SK-N-SH (cell line): ENCODE data around the gene IL22RA1. TPM values are rescaled to one million over a fixed set of nuclear protein-coding genes. Genes with fewer than 3 reads are reported as not detected.

Experiments
- CTCF ChIA-PET: fragments of 300-600, 350-600 bp; formaldehyde crosslinking; extraction: SDS; loops from one replicate; lab custom pipeline; 2021; lab: Yijun Ruan, JAX
- POLR2A ChIA-PET: fragments of 350-600 bp; sonication (Branson Sonifier 250); formaldehyde crosslinking; extraction: SDS; loops from one replicate; lab custom pipeline; 2020; ENCODE audit warnings: antibody characterized with exemption, inconsistent platforms; lab: Yijun Ruan, JAX
- DNase-seq: peaks from one replicate; pipeline ENCODE4 v3.0.0; 2012
- H2AFZ ChIP-seq: fragments of 200-600 bp; sonication (generic); 2 replicates; pipeline ENCODE4 v1.8.1; 2016; ENCODE audit warnings: antibody characterized with exemption, mild to moderate bottlenecking, low read depth
- H3F3A ChIP-seq: fragments of 200-600 bp; sonication (generic); replicated peaks from 2 replicates; pipeline ENCODE3; 2016; ENCODE audit warnings: antibody characterized with exemption, mild to moderate bottlenecking; ENCODE audit not compliant: insufficient read depth
- H3K27ac ChIP-seq, 2 experiments: fragments of 200-500 bp in 1 of 2; fragments of 200-600 bp in 1 of 2; sonication (Bioruptor generic) in 1 of 2; sonication (generic), shearing (Covaris generic) in 1 of 2; 2 replicates each; pipeline versions ENCODE4 v1.5.1 to v1.6.1; 2014 to 2016; ENCODE audit warnings: low read depth in 2 of 2, inconsistent platforms in 1 of 2, low read length in 1 of 2, mild to moderate bottlenecking in 1 of 2, mixed read lengths in 1 of 2
- H3K27me3 ChIP-seq: fragments of 200-600 bp; sonication (generic), shearing (Covaris generic); 2 replicates; pipeline ENCODE4 v1.6.1; 2016; ENCODE audit warnings: mixed run types; ENCODE audit not compliant: insufficient read depth
- H3K36me3 ChIP-seq, 2 experiments: fragments of 200-500 bp in 1 of 2; fragments of 200-600 bp in 1 of 2; sonication (Bioruptor generic) in 1 of 2; sonication (generic) in 1 of 2; replicated peaks in 1 of 2; 2 replicates each; pipeline versions ENCODE3 to v1.5.1; 2014 to 2016; ENCODE audit warnings: low read length in 1 of 2, mild to moderate bottlenecking in 1 of 2; ENCODE audit not compliant: insufficient read depth in 2 of 2, control insufficient read depth in 1 of 2
- H3K4me1 ChIP-seq, 2 experiments: fragments of 200-500 bp in 1 of 2; fragments of 200-600 bp in 1 of 2; sonication (Bioruptor generic) in 1 of 2; sonication (generic), shearing (Covaris generic) in 1 of 2; 2 replicates each; pipeline versions ENCODE4 v1.5.1 to v1.6.1; 2014 to 2016; ENCODE audit warnings: low read depth in 1 of 2, low read length in 1 of 2, mixed run types in 1 of 2; ENCODE audit not compliant: insufficient read depth in 2 of 2, control insufficient read depth in 1 of 2
- H3K4me2 ChIP-seq: fragments of 200-600 bp; sonication (generic), shearing (Covaris generic); 2 replicates; pipeline ENCODE4 v1.6.1; 2017; ENCODE audit warnings: mixed run types
- H3K4me3 ChIP-seq, 2 experiments: fragments of 200-500 bp in 1 of 2; fragments of 200-600 bp in 1 of 2; sonication (Bioruptor generic) in 1 of 2; sonication (generic), shearing (Covaris generic) in 1 of 2; 2 replicates each; pipeline versions ENCODE4 v1.5.1 to v1.8.1; 2014 to 2016; ENCODE audit warnings: low read depth in 2 of 2, inconsistent platforms in 1 of 2, low read length in 1 of 2, mild to moderate bottlenecking in 1 of 2, mixed read lengths in 1 of 2, moderate library complexity in 1 of 2
- H3K79me2 ChIP-seq: fragments of 200-600 bp; sonication (generic); 2 replicates; pipeline ENCODE4 v1.8.1; 2017; ENCODE audit warnings: mild to moderate bottlenecking; ENCODE audit not compliant: insufficient read depth
- H3K9ac ChIP-seq: fragments of 200-600 bp; sonication (generic); 2 replicates; pipeline ENCODE4 v1.6.1; 2017; ENCODE audit warnings: mixed run types
- H3K9me2 ChIP-seq: fragments of 200-600 bp; sonication (generic); 2 replicates; pipeline ENCODE4 v1.6.1; 2017; ENCODE audit warnings: mixed run types
- H3K9me3 ChIP-seq: fragments of 200-600 bp; sonication (generic); 2 replicates; pipeline ENCODE4 v1.6.1; 2017; ENCODE audit warnings: mixed run types, mild to moderate bottlenecking, moderate library complexity
- H4K20me1 ChIP-seq: fragments of 200-600 bp; sonication (generic); 2 replicates; pipeline ENCODE4 v1.6.1; 2017; ENCODE audit warnings: mild to moderate bottlenecking, mixed run types; ENCODE audit not compliant: insufficient read depth
- CTCF ChIP-seq: fragments of 200-600 bp; sonication (generic); IDR thresholded peaks from 2 replicates; pipeline ENCODE4 v1.6.1; 2017; ENCODE audit warnings: antibody characterized with exemption, mild to moderate bottlenecking, moderate library complexity
- EZH2phosphoT487 ChIP-seq: fragments of 200-600 bp; sonication (generic); IDR thresholded peaks from 2 replicates; pipeline ENCODE4 v1.6.1; 2017; ENCODE audit warnings: low read depth, mixed run types, mild to moderate bottlenecking, antibody characterized with exemption, moderate library complexity, borderline replicate concordance
- FOSL2 ChIP-seq: IDR thresholded peaks from 2 replicates; pipeline ENCODE4 v1.4.0; 2012; ENCODE audit warnings: low read depth, mild to moderate bottlenecking, moderate library complexity, borderline replicate concordance
- FOXM1 ChIP-seq: IDR thresholded peaks from 2 replicates; pipeline ENCODE4 v1.4.0; 2012; ENCODE audit warnings: low read depth, mild to moderate bottlenecking
- GABPA ChIP-seq: IDR thresholded peaks from 2 replicates; pipeline ENCODE4 v1.4.0; 2012; ENCODE audit warnings: low read depth, mild to moderate bottlenecking
- JUND ChIP-seq: IDR thresholded peaks from 2 replicates; pipeline ENCODE4 v1.4.0; 2012
- MEF2A ChIP-seq: IDR thresholded peaks from 2 replicates; pipeline ENCODE4 v1.4.0; 2012; ENCODE audit warnings: low read depth, borderline replicate concordance
- MXI1 ChIP-seq: IDR thresholded peaks from 2 replicates; pipeline ENCODE4 v1.6.1; 2012; ENCODE audit warnings: mild to moderate bottlenecking, low read depth, low read length, improper control_type of control experiment
- NRF1 ChIP-seq: IDR thresholded peaks from 2 replicates; pipeline ENCODE4 v1.6.1; 2012; ENCODE audit warnings: low read depth, mild to moderate bottlenecking, low read length
- POLR2AphosphoS5 ChIP-seq: IDR thresholded peaks from 2 replicates; pipeline ENCODE4 v1.6.1; 2012; ENCODE audit warnings: low read depth, low read length
- RCOR1 ChIP-seq: fragments of 150-350 bp; IDR thresholded peaks from 2 replicates; pipeline ENCODE4 v1.6.1; 2017; ENCODE audit warnings: antibody characterized with exemption, low read length
- SMC3 ChIP-seq: IDR thresholded peaks from 2 replicates; pipeline ENCODE4 v1.6.1; 2012; ENCODE audit warnings: low read depth, low read length, improper control_type of control experiment
- TEAD4 ChIP-seq: IDR thresholded peaks from 2 replicates; pipeline ENCODE4 v1.4.0; 2012; ENCODE audit warnings: mild to moderate bottlenecking, borderline replicate concordance; ENCODE audit not compliant: insufficient read depth
- WGBS: methylation state at CpG from one replicate; pipeline ENCODE4 v1.1.6; 2017; ENCODE audit warnings: low lambda C conversion rate; 5-methylcytosine and 5-hydroxymethylcytosine counted together
- polyA plus RNA-seq, 3 experiments: library from polyadenylated mRNA; depleted of rRNA; stranded (reverse); fragments of >200 nt; gene quantifications; 2 replicates each; pipeline ENCODE4 v1.2.3, GENCODE V29; 2012
- TF ChIP-seq, protein P1 (sequence below): fragments of 150-350 bp; IDR thresholded peaks from 2 replicates; pipeline ENCODE4 v1.6.1; 2016; ENCODE audit warnings: mild to moderate bottlenecking, low read depth, low read length
- TF ChIP-seq, protein P2 (sequence below): IDR thresholded peaks from 2 replicates; pipeline ENCODE4 v1.6.1; 2012; ENCODE audit warnings: mild to moderate bottlenecking, low read depth, low read length, moderate library complexity

IL22RA1 gene
- polyA plus RNA-seq, 1 of the 3 experiments (the other 2 are of a cell fraction): 0.03 TPM

DNA sequence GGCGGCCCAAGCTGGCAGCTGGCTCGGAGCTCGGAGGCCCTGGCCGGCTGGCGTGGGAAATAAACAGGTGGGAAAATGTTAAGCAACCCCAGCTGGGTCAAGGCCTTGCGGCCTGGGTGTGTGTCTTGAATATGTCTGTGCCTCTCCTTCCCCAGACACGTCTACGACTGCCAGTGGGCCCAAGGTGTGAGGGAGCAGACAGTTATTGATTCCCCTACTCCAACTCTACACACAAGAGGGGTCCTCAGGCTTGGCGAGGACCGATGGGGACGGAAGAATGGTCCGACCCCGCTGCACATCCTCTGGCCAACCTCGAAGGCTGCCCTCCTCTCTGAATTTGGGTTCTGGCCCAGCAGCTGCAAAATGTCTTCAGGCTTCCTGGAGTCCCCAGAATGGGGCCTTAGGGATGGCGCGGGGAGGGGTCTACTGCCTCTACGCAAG is 2.2 kb downstream of the IL22RA1 start:
- CTCF ChIA-PET: interaction anchor here (1.1 to 4.1 kb wide), 3 partner anchors 10 to 69 kb away, joined by 4 to 32 read pairs (median 5); no protein-coding TSS in a partner anchor

More for the DNA sequence above, 2.2 kb downstream of the IL22RA1 start:
- no peaks in the 10 kb centered on the region for H3K4me1 ChIP-seq
- no peak overlapping the region for H2AFZ ChIP-seq
- POLR2A ChIA-PET: no interaction called here
- H3K9ac ChIP-seq: no peak overlapping the region
- no peaks in the 10 kb centered on the region for H4K20me1 ChIP-seq
- H3K27me3 ChIP-seq: peaks cover 5% of the 10 kb centered on the region; the same call in 1 of the 2 replicates
- H3K9me3 ChIP-seq: no peaks in the 10 kb centered on the region
- H3K79me2 ChIP-seq: no peaks in the 10 kb centered on the region
- H3K4me3 ChIP-seq: no peak overlapping the region
- 70% methylated on average over 14 of the region's 17 CpGs for WGBS
- no peak for DNase-seq
- no peak overlapping the region for H3K4me2 ChIP-seq
- TF ChIP-seq TEAD4 (no peak), JUND (no peak), GABPA (no peak), POLR2AphosphoS5 (no peak), MXI1 (no peak), RCOR1 (no peak), NRF1 (no peak), FOSL2 (no peak), FOXM1 (no peak), SMC3 (no peak), CTCF (no peak), MEF2A (no peak), EZH2phosphoT487 (no peak)
- TF ChIP-seq, protein P1, sequence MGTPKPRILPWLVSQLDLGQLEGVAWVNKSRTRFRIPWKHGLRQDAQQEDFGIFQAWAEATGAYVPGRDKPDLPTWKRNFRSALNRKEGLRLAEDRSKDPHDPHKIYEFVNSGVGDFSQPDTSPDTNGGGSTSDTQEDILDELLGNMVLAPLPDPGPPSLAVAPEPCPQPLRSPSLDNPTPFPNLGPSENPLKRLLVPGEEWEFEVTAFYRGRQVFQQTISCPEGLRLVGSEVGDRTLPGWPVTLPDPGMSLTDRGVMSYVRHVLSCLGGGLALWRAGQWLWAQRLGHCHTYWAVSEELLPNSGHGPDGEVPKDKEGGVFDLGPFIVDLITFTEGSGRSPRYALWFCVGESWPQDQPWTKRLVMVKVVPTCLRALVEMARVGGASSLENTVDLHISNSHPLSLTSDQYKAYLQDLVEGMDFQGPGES: no peak
- TF ChIP-seq, protein P2, sequence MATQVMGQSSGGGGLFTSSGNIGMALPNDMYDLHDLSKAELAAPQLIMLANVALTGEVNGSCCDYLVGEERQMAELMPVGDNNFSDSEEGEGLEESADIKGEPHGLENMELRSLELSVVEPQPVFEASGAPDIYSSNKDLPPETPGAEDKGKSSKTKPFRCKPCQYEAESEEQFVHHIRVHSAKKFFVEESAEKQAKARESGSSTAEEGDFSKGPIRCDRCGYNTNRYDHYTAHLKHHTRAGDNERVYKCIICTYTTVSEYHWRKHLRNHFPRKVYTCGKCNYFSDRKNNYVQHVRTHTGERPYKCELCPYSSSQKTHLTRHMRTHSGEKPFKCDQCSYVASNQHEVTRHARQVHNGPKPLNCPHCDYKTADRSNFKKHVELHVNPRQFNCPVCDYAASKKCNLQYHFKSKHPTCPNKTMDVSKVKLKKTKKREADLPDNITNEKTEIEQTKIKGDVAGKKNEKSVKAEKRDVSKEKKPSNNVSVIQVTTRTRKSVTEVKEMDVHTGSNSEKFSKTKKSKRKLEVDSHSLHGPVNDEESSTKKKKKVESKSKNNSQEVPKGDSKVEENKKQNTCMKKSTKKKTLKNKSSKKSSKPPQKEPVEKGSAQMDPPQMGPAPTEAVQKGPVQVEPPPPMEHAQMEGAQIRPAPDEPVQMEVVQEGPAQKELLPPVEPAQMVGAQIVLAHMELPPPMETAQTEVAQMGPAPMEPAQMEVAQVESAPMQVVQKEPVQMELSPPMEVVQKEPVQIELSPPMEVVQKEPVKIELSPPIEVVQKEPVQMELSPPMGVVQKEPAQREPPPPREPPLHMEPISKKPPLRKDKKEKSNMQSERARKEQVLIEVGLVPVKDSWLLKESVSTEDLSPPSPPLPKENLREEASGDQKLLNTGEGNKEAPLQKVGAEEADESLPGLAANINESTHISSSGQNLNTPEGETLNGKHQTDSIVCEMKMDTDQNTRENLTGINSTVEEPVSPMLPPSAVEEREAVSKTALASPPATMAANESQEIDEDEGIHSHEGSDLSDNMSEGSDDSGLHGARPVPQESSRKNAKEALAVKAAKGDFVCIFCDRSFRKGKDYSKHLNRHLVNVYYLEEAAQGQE: no peak
- TF ChIP-seq, all 33 proteins: peak for 0
- Histone ChIP-seq H3F3A (no peaks in the 10 kb centered on the region), H3K36me3 (no peaks in the 10 kb centered on the region), H3K9me2 (no peaks in the 10 kb centered on the region), H3K27ac (no peak overlapping the region)
